Measurements from ENCODE around the gene GIGYF2.

GRCh38 chr2:232794981-232795380, 97.8 kb downstream of the GIGYF2 start:
- TF ChIP-seq CTCF (IDR thresholded peaks at IDR 0.05) (no peak), POLR2A (IDR thresholded peaks at IDR 0.05) (no peak), POLR2AphosphoS5 (IDR thresholded peaks at IDR 0.05) (no peak)

Measured in prostate gland (tissue), 2 donors.